Aorta (tissue), 5 donors: Measurements from ENCODE around the gene ATP6V0E1. TPM values are rescaled to one million over a fixed set of nuclear protein-coding genes. Genes with fewer than 3 reads are reported as not detected.

Source experiments
- ATAC-seq: fragments of 200-7000 bp; cut with Tn5 transposase; one replicate; pipeline ENCODE4 v1.9.1; 2022; ENCODE audit warnings: moderate library complexity; ENCODE audit not compliant: low FRiP score
- DNase-seq, 2 donors: peaks; one replicate each; pipeline ENCODE4 v3.0.0-alpha.2; 2020
- H3K27ac ChIP-seq, 2 donors: one replicate each; pipeline ENCODE4 v1.5.1; 2013; ENCODE audit warnings: low read length in 2 of 2, mild to moderate bottlenecking in 2 of 2, moderate library complexity in 2 of 2, control low read depth in 1 of 2, inconsistent platforms in 1 of 2, low read depth in 1 of 2
- H3K27me3 ChIP-seq, 2 donors: one replicate each; pipeline ENCODE4 v1.6.1; 2013; ENCODE audit warnings: control low read depth in 1 of 2, low read length in 1 of 2, mild to moderate bottlenecking in 1 of 2, moderate library complexity in 1 of 2; ENCODE audit not compliant: insufficient read depth in 2 of 2, control insufficient read depth in 1 of 2
- H3K36me3 ChIP-seq, 2 donors: one replicate each; pipeline ENCODE4 v1.6.1; 2013; ENCODE audit warnings: control low read depth in 1 of 2, low read length in 1 of 2, mild to moderate bottlenecking in 1 of 2; ENCODE audit not compliant: insufficient read depth in 2 of 2, control insufficient read depth in 1 of 2
- H3K4me1 ChIP-seq, 2 donors: one replicate each; pipeline ENCODE4 v1.6.1; 2013; ENCODE audit warnings: low read length in 2 of 2, control low read depth in 1 of 2, mild to moderate bottlenecking in 1 of 2, moderate library complexity in 1 of 2; ENCODE audit not compliant: insufficient read depth in 2 of 2, control insufficient read depth in 1 of 2
- H3K4me3 ChIP-seq, 2 donors: one replicate each; pipeline ENCODE4 v1.5.1; 2013; ENCODE audit warnings: low read length in 2 of 2, control low read depth in 1 of 2, mild to moderate bottlenecking in 1 of 2
- H3K9me3 ChIP-seq: one replicate; pipeline ENCODE4 v1.6.1; 2013; ENCODE audit warnings: mild to moderate bottlenecking, low read length; ENCODE audit not compliant: control insufficient read depth
- WGBS, 2 donors: extraction: QIAGEN DNeasy Blood & Tissue Kit; methylation state at CpG; one replicate each; pipeline ENCODE4 v1.1.7; 2013; 5-methylcytosine and 5-hydroxymethylcytosine counted together
- intact Hi-C, 2 donors: fragments of 100-400 bp; cut with DNase I; formaldehyde crosslinking; loops; one replicate each; pipeline versions ENCODE4 v1.14.2 to v1.15.0; 2022
- long read RNA-seq, 2 donors: library from polyadenylated mRNA; unstranded; transcript quantifications; one replicate each; pipeline ENCODE4 v2.0.0, GENCODE V29; 2020 to 2021
- polyA plus RNA-seq, 2 donors: library from polyadenylated mRNA; stranded (reverse); fragments of 200-250 nt; gene quantifications; one replicate each; pipeline ENCODE4 v1.2.3, GENCODE V29; 2013
- total RNA-seq, 2 donors: library from RNA; stranded (reverse); fragmentation: NEBNext Ultra II Directional; extraction: Animal tissue kit (Norgen Biotek cat#: 25700); gene quantifications; one replicate each; pipeline ENCODE4 v1.2.1, GENCODE V29; 2021
- donor health status: healthy with polysubstance abuse.
- donor health status: Bipolar disorder and iron deficiency.
- donor health status: DM: no; HTN: no; CAD: no.
- donor health status: DM: no; HTN: no; CAD: no.
- donor health status: DM: yes; HTN: yes; CAD: no.

Gene ATP6V0E1
- total RNA-seq (100 to 1,000 TPM; 183 to 192 TPM), polyA plus RNA-seq (100 to 1,000 TPM; 244 to 268 TPM)
- long read RNA-seq, donor 1, transcript ATP6V0E1-203 (4 exons, 1,433 nt) = major isoform, 94 of 106 reads
- long read RNA-seq, donor 1, partial matches to known transcripts = 2 of 106 reads
- long read RNA-seq, donor 1, other reads (novel, unspliced or antisense) = 10 of 106 reads
- long read RNA-seq, donor 2, transcript ATP6V0E1-203 (4 exons, 1,433 nt) = major isoform, 65 of 70 reads
- long read RNA-seq, donor 2, partial matches to known transcripts = 2 of 70 reads
- long read RNA-seq, donor 2, other reads (novel, unspliced or antisense) = 2 of 70 reads

DNA sequence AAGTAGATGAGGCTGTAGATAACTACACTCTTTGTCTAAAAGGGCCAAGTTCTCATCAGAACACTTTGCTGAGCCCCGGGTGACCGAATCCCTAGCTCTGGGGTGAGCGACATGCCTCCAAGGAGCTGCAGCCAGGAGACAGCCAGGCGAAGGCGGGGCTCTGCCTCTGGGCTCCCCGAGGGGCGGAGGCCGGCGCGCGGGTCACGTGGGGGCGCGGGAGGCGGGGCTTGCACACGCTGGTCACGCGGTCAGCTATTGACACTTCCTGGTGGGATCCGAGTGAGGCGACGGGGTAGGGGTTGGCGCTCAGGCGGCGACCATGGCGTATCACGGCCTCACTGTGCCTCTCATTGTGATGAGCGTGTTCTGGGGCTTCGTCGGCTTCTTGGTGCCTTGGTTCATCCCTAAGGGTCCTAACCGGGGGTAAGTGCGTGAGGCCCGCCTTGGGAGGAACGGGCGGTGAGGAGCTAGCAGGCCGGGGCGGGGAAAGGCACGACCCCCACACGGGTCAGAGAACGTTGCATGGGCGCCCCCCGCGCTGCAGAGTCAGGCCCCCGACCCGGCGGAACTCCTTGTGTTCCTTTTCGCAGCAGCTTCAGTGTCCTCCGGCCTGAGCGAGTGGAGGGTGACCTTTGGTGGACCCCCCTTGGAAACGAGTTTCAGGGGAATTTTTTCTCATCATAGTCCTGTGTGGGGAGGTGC is at the start of gene ATP6V0E1:
Gene ATP6V0E1 (plus strand): TSS at position 230 of the 702 bp plus-strand sequence. CDS start 90 bp downstream, at position 320.
- DNase-seq (peak; percentile 98 to 99), ATAC-seq (peak; percentile 99)
- intact Hi-C loops = loop anchor here (2.0 to 10.0 kb wide), 6 partner anchors 73 to 301 kb away; partner anchors contain the start of genes BNIP1 (in 2 of the 2) and CREBRF (in 2 of the 2)
- WGBS, 2 donors = 1% methylated on average over 49 of the region's 49 CpGs
- Histone ChIP-seq H3K9me3 (no peaks in the 10 kb centered on the region), H3K4me3 (peak within 1 kb of the TSS; percentile 39 to 72), H3K27ac (peak within 1 kb of the TSS; percentile 38 to 48), H3K4me1 (peaks cover 0 to 3% of the 10 kb centered on the region in 2 donors), H3K27me3 (no peaks in the 10 kb centered on the region), H3K36me3 (peaks cover 0 to 3% of the 10 kb centered on the region in 2 donors)

DNA sequence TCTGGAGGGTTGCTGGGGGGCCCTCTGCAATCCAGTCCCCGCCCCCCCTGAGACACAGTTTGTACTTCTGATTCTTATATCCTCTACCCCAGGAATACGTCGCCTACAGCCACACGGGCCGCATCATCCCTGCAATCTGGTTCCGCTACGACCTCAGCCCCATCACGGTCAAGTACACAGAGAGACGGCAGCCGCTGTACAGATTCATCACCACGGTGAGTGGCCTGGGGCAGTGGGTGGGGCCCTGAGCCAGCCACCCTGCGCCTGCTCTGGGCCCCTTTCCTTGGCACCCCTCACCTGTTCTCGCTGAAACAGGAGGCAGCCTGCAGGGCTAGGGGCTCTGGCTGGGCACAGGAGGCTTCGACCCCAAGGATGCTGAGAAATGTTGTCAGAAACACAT is 48.5 kb upstream of the ATP6V0E1 start:
- no peaks in the 10 kb centered on the region for H3K9me3 ChIP-seq
- peaks cover 0 to 5% of the 10 kb centered on the region in 2 donors for H3K36me3 ChIP-seq
- ATAC-seq = no peak

DNA sequence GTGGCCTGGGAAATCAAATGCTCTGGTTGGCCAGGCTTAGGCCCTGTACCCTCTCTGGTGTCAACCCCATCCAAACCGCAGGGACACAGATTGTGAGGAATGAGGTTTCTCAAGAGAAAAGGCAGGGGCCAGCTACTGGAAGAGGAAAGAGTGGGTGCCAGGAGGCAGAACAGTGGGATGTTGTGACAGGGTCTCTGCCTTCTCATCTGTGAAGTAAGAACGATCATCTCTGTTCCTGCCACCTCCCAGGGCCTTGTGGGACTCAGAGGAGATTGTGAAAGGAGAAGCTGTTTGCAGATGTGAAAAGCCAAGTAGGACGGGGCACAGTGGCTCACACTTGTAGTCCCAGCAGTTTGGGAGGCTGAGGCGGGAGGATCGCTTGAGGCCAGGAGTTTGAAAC is 47.2 kb upstream of the ATP6V0E1 start:
- no peaks in the 10 kb centered on the region for H3K27me3 ChIP-seq
- no peaks in the 10 kb centered on the region for H3K9me3 ChIP-seq
- H3K27ac ChIP-seq = no peak overlapping the region
- H3K36me3 ChIP-seq = peaks cover 0 to 7% of the 10 kb centered on the region in 2 donors
- WGBS, 2 donors = 93 to 94% methylated on average over 5 of the region's 5 CpGs
- no peak for ATAC-seq
- no peak overlapping the region for H3K4me3 ChIP-seq
- DNase-seq = no peak
- intact Hi-C loops = no loop called here
- peaks cover 0 to 2% of the 10 kb centered on the region in 2 donors for H3K4me1 ChIP-seq

More for the DNA sequence above, 48.5 kb upstream of the ATP6V0E1 start:
- Histone ChIP-seq H3K27me3 (no peaks in the 10 kb centered on the region), H3K4me1 (peaks cover 0 to 5% of the 10 kb centered on the region in 2 donors), H3K4me3 (no peak overlapping the region), H3K27ac (no peak overlapping the region)
- intact Hi-C loops = no loop called here
- WGBS, 2 donors = 88 to 89% methylated on average over 14 of the region's 14 CpGs
- DNase-seq = no peak

DNA sequence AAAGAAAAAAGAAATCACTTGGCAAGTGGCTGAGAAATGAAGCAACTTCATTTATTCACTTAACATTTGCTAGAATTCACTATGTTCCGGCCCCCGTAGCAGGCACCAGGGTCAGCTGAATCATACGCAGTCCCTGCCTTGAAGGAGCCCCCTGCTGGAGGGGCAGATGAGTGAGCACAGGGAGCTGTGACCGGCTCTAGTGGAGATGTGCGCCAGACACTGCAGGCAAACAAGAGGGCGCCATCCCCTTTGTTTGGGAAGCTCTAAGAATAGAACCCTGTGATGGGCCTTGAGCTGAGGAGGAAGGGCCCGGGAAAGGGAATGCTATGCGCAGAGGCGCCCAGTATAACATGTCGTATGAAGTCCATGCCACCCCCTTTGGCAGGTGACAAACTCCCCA is 44.5 kb upstream of the ATP6V0E1 start:
- Histone ChIP-seq H3K36me3 (peaks cover 0 to 7% of the 10 kb centered on the region in 2 donors), H3K9me3 (no peaks in the 10 kb centered on the region), H3K4me1 (no peaks in the 10 kb centered on the region), H3K4me3 (no peak overlapping the region), H3K27me3 (no peaks in the 10 kb centered on the region), H3K27ac (no peak overlapping the region)
- intact Hi-C loops = no loop called here
- ATAC-seq = no peak
- peak; percentile 44 to 61 for DNase-seq
- WGBS, 2 donors = 73 to 76% methylated on average over 10 of the region's 10 CpGs

DNA sequence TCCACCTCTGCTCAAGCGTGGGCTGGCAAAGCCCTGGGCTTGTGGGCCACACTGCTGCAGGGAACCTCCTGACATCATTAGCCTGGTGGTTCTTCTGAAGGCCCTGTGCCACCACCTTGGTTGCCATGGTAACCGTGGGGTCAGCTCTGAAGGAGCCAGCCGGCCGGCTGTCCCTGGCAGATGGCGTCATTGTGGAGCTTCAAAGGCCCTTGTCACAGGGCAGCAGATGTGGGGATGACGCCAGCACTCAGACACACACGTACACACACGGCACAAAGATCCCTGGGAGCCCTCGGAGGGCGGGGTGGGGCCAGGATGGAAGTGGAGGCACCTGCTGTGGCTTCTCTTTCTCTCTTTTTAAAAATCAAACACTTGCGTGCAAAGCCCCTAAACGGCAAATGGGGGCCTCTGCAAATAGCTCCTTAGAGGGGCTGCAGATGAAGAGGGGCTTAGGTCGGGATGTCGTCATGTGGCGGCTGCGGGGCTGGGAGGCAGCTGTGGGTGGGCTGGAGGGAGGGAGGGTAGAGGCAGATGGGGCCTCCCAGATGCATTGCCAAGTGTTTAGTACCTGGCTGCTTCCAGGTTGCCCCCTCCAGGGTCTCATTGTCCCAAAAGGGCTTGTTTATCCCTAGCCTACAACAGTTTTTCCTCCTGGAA is 43.8 kb upstream of the ATP6V0E1 start:
- Histone ChIP-seq H3K9me3 (no peaks in the 10 kb centered on the region), H3K4me1 (no peaks in the 10 kb centered on the region), H3K27ac (no peak overlapping the region), H3K36me3 (peaks cover 0 to 7% of the 10 kb centered on the region in 2 donors), H3K27me3 (no peaks in the 10 kb centered on the region), H3K4me3 (no peak overlapping the region)
- ATAC-seq (no peak), DNase-seq (peak; percentile 37 to 74)
- intact Hi-C loops = loop anchor here in 1 of 2 donors (10.0 kb wide), 1 partner anchor 475 kb away; no protein-coding TSS in a partner anchor
- 72 to 76% methylated on average over 16 of the region's 16 CpGs for WGBS, 2 donors

DNA sequence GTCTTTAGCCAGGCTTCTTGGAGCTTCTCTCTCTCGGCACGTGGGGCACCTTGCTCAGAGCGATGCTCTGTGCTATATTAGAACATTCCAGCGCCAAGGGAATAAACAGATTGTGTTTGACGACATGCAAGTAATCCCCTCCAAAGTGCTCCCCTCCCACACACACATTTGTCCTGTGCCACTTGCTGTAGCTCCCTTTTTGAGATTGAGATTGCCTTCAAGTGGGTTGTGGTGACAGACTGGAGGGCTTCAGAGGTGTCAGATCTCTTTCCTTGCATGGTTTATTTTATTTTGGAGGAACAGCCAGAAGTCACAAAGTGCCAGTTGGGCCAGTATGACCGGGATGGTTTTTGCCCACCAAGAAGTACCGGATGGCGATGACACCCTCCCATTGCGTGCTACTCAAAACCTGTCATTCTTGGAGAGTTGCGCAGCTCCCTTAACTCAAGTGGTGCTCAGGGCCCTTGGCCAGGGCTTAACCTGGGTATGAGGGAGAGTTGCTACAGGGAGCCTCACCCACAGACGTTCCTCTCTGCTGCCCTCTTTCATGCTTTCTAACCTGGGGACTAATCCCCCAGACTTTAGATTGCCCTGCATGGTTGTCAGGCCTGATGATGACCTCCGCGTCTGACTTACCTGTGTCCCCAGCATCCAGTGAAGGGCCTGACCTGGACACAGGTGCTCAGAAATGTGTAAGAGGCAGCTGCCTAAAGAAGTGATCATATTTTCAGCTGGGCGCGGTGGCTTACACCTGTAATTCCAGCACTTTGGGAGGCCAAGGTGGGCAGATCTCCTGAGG is 43.1 kb upstream of the ATP6V0E1 start:
- H3K9me3 ChIP-seq = no peaks in the 10 kb centered on the region
- ATAC-seq (no peak), DNase-seq (peak; percentile 24 to 57)
- peaks cover 0 to 7% of the 10 kb centered on the region in 2 donors for H3K36me3 ChIP-seq
- H3K27ac ChIP-seq = peak overlapping the region in 1 of 2 donors; percentile 25
- no peaks in the 10 kb centered on the region for H3K4me1 ChIP-seq
- H3K4me3 ChIP-seq = no peak overlapping the region
- H3K27me3 ChIP-seq = no peaks in the 10 kb centered on the region
- WGBS, 2 donors = 89 to 90% methylated on average over 15 of the region's 15 CpGs
- intact Hi-C loops = loop anchor here in 1 of 2 donors (10.0 kb wide), 1 partner anchor 476 kb away; no protein-coding TSS in a partner anchor

DNA sequence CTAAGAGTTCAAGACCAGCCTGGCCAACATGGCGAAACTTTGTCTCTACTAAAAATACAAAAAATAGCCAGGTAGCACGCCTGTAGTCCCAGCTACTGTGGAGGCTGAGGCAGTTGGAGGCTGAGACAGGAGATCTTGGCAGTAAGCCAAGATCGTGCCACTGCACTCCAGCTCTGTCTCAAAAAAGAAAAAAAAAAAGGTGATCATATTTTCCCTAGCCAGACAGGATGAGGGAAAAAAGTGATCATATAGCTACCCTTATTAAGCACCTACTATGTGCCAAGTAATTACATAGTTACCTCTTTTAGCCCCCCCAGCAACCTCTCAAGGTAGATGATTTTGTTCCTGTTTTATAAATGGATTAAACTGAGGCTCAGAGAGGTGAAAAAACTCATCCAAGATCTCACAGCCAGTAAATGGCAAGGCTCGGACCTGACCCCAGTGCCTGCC is 42.5 kb upstream of the ATP6V0E1 start:
- ATAC-seq (no peak), DNase-seq (peak in 1 of 2 donors; percentile 23)
- 35 to 40% methylated on average over 4 of the region's 4 CpGs for WGBS, 2 donors
- Histone ChIP-seq H3K9me3 (no peaks in the 10 kb centered on the region), H3K4me1 (no peaks in the 10 kb centered on the region), H3K36me3 (peaks cover 0 to 7% of the 10 kb centered on the region in 2 donors), H3K27ac (no peak overlapping the region), H3K4me3 (no peak overlapping the region), H3K27me3 (no peaks in the 10 kb centered on the region)
- intact Hi-C loops = loop anchor here in 1 of 2 donors (10.0 kb wide), 1 partner anchor 476 kb away; no protein-coding TSS in a partner anchor

DNA sequence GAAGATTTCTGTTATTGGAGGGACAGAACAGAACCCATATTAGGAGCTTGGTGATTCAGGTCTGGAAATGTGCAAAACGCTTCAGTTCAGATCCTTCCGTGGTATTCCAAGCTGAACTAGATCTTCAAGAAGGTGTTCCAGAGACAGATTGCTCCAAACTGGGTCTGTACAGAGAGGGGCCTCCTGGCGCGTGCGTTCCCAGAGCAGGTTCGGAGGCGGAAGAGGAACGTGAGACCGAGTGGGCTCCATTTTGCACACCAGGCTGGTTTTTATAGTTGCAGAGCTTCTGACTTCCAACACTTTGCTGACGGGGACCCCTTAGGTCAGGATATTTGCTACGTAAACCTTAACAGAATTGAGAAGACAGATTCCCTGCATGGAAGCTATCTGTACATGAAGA is 41.0 kb upstream of the ATP6V0E1 start:
- peak; percentile 4 to 58 for DNase-seq
- Histone ChIP-seq H3K4me3 (no peak overlapping the region), H3K36me3 (peaks cover 0 to 5% of the 10 kb centered on the region in 2 donors), H3K27ac (no peak overlapping the region), H3K4me1 (no peaks in the 10 kb centered on the region), H3K9me3 (no peaks in the 10 kb centered on the region), H3K27me3 (no peaks in the 10 kb centered on the region)
- 86 to 87% methylated on average over 11 of the region's 11 CpGs for WGBS, 2 donors
- intact Hi-C loops = loop anchor here in 1 of 2 donors (10.0 kb wide), 1 partner anchor 478 kb away; no protein-coding TSS in a partner anchor
- ATAC-seq = no peak
